HG03159 (cell line): ENCODE measurements around the gene FRMD1.
"Not testable (repeated sequence)": the region's sequence is repeated elsewhere in the genome, so short reads cannot be mapped to it uniquely, and the experiment has no call there.

ENCODE experiments used
- ATAC-seq: cut with Tn5 transposase; IDR thresholded peaks from one replicate; pipeline ENCODE4 v1.9.1; 2021; ENCODE audit warnings: mild to moderate bottlenecking, moderate library complexity; ENCODE audit not compliant: unreplicated experiment

The FRMD1 gene

DNA sequence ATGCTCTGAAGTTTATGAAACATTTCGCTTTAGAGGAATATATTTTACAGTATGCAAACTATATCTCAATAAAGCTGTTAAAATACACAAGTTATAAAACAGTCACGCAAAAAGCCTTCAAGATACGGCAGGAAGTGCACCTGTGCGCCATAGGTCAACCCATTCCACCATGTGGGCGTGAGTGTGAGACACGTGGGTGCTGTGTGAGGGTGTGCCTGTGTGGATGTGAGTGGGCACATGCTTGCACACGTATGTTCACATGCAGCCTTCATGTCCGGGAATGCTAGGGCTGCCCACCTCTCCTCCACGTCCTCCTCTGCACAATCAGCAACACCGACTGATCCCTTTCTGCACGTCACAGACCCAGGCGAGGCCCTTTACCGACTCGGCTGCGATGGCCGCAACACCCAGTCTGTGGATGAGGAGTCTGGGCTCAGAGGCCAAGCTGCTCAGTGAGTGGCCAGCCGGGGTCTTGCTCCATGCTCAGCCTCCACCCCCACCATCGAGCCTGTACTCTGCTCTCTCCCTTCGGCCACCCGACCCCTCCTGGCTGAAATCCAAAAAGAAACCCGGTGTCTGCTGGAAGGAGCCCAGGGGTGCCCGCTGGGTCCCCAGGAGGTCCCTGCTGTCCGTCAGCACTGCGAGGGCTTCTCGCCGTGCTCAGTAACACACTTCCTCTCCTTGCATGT, 3.0 kb upstream of the FRMD1 start:
- no peak for ATAC-seq

DNA sequence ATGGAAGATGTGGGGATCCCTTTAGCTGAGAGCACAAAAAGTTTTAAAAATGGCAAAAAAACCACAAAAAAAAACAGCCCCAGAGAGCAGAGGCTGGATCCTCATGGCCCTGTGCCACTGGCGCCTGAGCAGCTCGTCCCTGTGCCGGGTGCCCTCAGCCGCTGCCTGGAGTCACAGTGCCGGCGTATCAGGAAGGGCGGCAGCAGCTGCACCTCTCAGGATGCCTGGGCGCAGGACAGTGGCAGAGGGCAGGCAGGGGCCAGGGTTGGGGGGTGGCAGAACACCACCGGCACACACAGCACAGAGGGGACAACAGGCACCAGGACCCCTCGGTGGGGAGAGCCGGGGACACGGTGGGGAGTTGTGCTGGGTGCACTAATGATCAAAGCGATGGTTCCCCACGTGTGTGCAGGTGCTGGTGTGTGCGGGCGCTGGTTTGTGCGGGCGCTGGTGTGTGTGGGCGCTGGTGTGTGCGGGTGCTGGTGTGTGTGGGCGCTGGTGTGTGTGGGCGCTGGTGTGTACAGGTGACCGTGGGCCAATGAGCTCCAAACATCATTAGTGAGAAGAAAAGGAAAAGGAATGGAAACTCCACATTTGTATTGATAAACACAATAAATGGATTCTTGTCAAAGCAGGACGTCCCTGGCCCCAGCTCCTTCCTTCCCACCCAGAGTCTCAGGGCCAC, 1.5 kb upstream of the FRMD1 start:
- no peak for ATAC-seq

DNA sequence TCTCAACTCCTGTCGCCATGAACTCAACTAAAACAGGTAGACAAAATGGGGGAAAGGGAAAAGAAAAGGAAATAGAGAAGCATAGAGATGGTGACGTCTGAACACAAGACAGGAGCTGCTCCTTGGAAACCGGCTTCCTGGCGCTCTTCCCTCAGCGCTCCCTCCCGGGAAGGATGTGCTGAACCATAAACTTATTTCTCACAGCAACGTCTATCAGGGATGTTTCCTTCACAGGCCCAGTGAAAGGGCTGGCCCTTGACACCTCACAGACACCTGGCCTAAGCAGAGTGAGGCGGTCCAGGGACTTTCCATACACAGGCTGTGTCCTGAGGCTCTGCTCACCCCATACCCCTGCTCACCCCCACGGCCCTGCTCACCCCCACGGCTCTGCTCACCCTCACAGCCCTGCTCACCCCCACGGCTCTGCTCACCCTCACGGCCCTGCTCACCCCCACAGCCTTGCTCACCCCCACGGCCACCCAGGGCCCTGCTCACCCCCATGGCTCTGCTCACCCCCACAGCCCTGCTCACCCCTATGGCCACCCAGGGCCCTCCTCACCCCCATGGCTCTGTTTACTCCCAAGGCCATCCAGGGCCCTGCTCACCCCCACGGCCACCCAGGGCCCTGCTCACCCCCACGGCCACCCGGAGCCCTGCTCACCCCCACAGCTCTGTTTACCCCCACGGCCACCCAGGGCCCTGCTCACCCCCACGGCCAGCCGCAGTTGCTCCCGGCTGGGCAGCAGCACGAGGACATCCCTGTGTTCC, 653 bp downstream of the FRMD1 start:
- no peak for ATAC-seq

- not testable (repeated sequence) for ATAC-seq
Observed at GRCh38 chr6:168077401-168077800, 1.6 kb downstream of the FRMD1 start.

- no peak for ATAC-seq
Observed at GRCh38 chr6:168075787-168076202, 3.2 kb downstream of the FRMD1 start.

GRCh38 chr6:168075216-168075615, 3.8 kb downstream of the FRMD1 start:
- ATAC-seq = no peak

GRCh38 chr6:168073937-168074730, 4.9 kb downstream of the FRMD1 start:
- no peak for ATAC-seq

GRCh38 chr6:168072730-168073129, 6.3 kb downstream of the FRMD1 start:
- no peak for ATAC-seq

DNA sequence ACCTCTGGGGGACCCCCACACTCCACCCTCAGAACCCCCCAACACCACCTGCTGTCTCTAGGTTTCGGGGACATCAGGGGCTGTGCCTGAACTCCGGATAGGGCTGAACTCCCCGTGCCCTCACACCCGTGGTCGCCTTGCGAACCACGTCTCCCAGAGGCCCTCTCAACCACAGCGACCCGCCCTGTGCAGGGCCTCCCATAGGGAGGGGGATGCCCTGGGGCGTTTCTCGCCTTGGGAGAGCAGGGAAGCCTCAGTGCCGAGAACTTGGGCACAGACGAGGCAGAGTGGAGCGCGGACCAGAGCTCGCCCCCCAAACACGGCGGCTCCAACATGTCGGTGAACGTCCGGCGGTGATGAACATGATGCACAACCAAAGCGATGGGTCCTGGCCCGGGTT, 6.8 kb downstream of the FRMD1 start:
- no peak for ATAC-seq

DNA sequence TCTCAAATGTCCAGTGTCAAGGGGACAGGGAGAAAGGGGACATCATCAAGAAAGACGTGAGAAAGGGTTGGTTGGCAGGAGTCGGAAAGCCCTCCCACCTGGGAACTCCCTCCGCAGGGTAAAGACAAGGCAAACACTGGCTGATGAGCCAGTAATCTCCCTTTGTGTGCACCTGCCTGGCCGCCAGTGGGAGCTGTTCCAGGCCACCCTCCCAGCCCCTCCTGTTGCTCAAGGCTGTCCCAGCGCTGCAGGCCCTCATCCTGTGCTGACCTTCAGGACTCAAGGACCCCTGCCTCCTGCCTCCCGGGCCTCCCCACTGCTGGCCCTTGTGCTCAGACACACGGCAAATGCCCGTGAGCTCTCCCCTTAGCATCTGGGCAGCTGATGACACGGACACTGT, 7.4 kb downstream of the FRMD1 start:
- ATAC-seq = no peak

DNA sequence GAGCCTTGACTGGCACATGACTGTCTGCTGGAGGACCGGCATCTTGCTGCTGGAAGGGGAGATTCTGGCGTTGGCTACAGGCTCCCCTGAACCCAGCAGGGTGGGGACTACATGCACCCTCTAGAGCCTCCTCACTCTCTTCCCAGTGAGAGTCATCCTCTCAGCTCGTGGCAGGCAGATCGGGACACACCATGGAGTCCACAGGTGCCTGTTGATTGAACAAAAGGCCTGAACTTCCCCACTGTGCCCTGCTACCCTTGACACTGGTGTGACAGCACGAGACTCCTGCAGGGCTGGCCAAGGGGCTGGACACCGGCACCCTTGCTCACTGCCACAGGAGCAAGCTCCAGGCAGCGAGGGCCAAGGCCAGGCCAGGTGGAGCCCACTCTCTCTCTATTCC, 8.2 kb downstream of the FRMD1 start:
- ATAC-seq = no peak

GRCh38 chr6:168067081-168067759, 11.8 kb downstream of the FRMD1 start:
- ATAC-seq = no peak

DNA sequence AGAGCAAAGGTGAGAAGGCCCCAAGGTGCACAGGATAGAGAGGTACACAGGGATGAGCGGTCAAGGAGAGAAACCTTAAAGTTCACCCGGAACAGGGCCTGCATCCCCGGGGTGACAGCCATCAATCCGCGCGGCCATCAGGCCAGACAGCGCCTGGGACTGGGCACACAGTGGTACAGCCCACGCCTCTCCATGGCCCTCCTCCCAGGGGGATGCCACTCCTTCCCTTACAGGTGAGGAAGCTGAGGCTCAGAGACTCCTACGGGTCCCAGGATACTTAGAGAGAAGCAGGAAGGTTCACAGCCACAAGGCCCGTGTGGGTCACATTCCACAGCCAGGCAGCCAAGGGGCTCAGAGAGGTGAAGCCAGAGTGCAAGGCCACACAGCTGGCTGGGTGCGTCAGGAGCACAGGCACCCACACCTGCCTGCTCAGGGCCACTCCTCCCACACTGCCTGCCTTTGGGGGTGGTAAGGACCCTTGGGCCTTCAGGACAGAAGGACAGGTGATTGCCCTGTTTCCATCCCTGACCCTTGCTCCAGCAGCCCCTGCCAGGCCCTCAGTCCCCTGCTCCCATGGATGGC, 14.7 kb downstream of the FRMD1 start:
- ATAC-seq = no peak

- no peak for ATAC-seq
Observed at GRCh38 chr6:168063431-168063830, 15.6 kb downstream of the FRMD1 start.

DNA sequence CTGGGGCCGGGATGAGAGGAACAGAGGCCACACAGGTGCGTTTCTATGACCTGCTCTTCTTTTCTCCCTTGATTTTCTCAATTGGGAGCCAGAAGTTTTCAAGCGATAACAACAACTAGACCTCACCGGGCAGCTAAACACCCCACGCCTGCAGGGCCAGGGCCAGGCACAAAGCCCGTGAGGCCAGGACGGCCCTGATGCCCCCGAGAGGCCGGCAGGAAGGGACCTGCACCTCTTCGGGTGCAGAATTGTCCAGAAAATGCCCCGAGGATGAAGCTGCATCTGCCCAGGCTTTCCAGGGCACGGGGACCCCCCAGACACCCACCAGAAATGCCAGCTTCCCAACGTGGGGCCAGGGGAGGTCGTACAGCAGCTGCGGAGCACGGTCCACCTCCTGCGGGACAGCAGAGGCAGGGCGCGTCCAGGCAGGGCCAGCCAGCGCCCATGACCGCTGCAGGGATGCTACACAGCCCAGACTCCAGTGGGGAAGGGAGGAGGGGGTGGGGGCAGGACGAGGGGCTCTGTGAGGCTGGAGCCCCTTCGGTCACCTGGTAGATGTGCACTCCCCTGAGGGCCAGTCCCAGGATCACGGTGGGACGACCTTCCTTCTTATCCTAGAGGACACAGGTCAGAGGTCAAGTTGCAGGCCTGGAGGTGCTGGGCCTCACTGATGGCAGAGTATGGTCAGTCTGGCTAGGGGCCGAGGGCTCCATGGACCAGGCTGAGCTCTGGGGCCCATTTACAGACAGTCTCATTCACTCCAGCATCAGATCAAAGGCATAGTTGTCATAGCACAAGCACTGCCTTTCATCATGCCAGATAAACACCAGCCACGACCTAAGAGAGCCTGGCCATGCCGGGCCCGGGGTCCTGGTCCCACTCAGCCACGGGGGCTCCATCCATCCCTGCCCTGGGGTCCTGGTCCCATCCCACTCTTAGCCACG, 16.4 kb downstream of the FRMD1 start:
- ATAC-seq = no peak

DNA sequence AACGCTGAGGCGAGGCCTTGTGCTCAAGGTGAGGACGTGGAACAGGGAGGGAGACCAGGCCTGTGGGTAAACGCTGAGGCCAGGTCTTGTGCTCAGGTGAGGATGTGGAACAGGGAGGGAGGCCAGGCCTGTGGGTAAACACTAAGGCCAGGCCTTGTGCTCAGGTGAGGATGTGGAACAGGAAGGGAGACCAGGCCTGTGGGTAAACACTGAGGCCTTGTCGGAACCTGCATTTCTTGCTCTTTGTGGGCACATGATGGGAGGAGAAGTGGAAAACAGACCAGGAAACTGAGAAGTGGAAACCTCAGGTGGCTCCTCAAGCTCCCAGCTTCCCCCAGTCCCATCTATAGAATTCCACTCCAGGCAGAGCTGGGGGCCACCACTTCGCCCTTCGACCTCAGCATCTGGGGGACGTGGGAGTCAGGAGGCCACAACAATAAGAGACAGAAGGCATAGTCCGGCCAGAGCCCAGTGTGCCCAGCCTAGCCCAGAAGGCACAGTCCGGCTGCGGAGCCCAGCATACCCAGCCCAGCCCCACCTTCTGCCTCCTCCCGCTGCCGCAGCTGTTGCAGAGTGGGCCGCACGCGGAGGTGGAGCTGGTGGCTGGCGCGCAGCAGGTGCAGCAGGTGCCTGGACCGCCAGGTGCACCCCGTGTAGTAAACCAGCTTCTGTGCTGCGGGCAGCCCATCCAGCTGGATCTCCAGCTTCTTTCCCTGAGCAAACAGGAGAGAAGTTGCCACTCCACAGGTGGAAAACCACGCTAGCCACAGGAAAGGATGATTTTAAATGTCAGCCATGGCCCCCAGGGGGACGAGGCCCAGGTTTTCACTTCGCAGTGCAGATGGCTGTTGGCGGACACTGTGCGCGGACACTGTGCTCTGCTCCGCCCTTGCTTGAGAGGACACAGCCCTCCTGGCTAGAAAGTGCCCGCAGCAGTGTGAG, 17.5 kb downstream of the FRMD1 start:
- no peak for ATAC-seq

DNA sequence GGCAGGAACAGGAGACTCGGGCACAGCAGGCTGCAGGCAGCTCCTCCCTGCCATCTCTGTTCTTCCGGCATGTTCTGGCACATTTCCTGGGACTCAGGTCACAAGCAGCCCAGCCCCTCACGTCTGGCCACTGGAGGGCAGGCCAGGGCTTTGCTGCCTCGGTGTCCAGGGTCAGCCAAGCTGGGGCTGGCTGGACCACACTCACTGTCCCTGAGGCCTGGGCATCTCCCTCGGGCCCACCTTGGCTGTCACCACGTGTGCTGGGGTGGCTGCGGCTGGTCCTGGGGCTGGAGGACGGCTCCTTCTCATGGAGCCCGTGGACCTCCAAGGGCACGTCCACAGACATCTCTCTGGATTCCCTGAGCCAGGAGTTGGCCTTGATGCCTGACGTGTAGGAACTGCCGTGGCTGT, 18.5 kb downstream of the FRMD1 start:
- ATAC-seq = no peak
